H1 (cell line): ENCODE data around the gene GABRR3. TPM values are rescaled to one million over a fixed set of nuclear protein-coding genes. Genes with fewer than 3 reads are reported as not detected.

ENCODE experiments used
- ATF2 ChIP-seq: IDR thresholded peaks from 2 replicates; pipeline ENCODE4 v1.6.1; 2012; ENCODE audit warnings: low read length, inconsistent platforms
- ATF3 ChIP-seq: IDR thresholded peaks from 2 replicates; pipeline ENCODE4 v1.6.1; 2011; ENCODE audit warnings: low read depth, mild to moderate bottlenecking, low read length; ENCODE audit not compliant: insufficient read depth
- CHD7 ChIP-seq: fragments of 300-600 bp; sonication (generic); IDR thresholded peaks from 2 replicates; pipeline ENCODE4 v1.7.1; 2012; ENCODE audit warnings: low read length, moderate library complexity, mild to moderate bottlenecking, inconsistent platforms; ENCODE audit not compliant: insufficient replicate concordance
- CTBP2 ChIP-seq: IDR thresholded peaks from 2 replicates; pipeline ENCODE4 v1.7.0; 2011; ENCODE audit warnings: borderline replicate concordance, mild to moderate bottlenecking, moderate library complexity, mixed read lengths, low read length; ENCODE audit not compliant: insufficient read depth, insufficient read length
- SIRT6 ChIP-seq: IDR thresholded peaks from one replicate; pipeline ENCODE4 v1.7.1; 2012; ENCODE audit warnings: low read length, inconsistent platforms
- polyA plus RNA-seq, 7 experiments: library from polyadenylated mRNA; depleted of rRNA in 3 of 7; stranded (reverse) in 5 of 7; unstranded in 2 of 7; fragments of >200 nt in 5 of 7; fragments of 200-250 nt in 2 of 7; gene quantifications; 1 replicate in 5 of 7; 2 replicates in 1 of 7; 4 replicates in 1 of 7; pipeline versions ENCODE4 v1.2.1 to v1.2.3, GENCODE V29; 2011 to 2013; ENCODE audit warnings: missing spikeins in 2 of 7, mixed read lengths in 2 of 7
- total RNA-seq: library from RNA; stranded (reverse); fragmentation: NEBNext Ultra II Directional; extraction: Animal tissue kit (Norgen Biotek cat#: 25700); gene quantifications from 2 replicates; pipeline ENCODE4 v1.2.1, GENCODE V29; 2021

Gene GABRR3
- total and polyA plus RNA-seq, 2 of the 8 experiments (the other 6 are each of a cell fraction or from before 2014, with no cell fraction given): not detected

GRCh38 chr3:97968376-97968775 lies 66.7 kb downstream of the GABRR3 start (continued):
- TF ChIP-seq CHD7 (no peak), CTBP2 (no peak), SIRT6 (no peak), ATF3 (no peak), ATF2 (no peak)
